IPS-15b (cell line): ENCODE results near the gene DGCR8.

Experiments
- H3K27me3 ChIP-seq: one replicate; pipeline ENCODE4 v1.6.1; 2013; ENCODE audit warnings: low read length; ENCODE audit not compliant: control insufficient read depth, insufficient read depth
- H3K36me3 ChIP-seq: one replicate; pipeline ENCODE4 v1.6.1; 2013; ENCODE audit warnings: low read length; ENCODE audit not compliant: control insufficient read depth, insufficient read depth
- H3K4me1 ChIP-seq: one replicate; pipeline ENCODE4 v1.6.1; 2013; ENCODE audit warnings: mild to moderate bottlenecking, low read length; ENCODE audit not compliant: control insufficient read depth, insufficient read depth
- H3K4me3 ChIP-seq: one replicate; pipeline ENCODE4 v1.5.1; 2013; ENCODE audit warnings: low read depth, low read length
- H3K9ac ChIP-seq: one replicate; pipeline ENCODE4 v1.6.1; 2013; ENCODE audit warnings: low read depth, mild to moderate bottlenecking, low read length
- H3K9me3 ChIP-seq: one replicate; pipeline ENCODE4 v1.6.1; 2013; ENCODE audit warnings: mild to moderate bottlenecking, low read length; ENCODE audit not compliant: control insufficient read depth, insufficient read depth

The DGCR8 gene

DNA sequence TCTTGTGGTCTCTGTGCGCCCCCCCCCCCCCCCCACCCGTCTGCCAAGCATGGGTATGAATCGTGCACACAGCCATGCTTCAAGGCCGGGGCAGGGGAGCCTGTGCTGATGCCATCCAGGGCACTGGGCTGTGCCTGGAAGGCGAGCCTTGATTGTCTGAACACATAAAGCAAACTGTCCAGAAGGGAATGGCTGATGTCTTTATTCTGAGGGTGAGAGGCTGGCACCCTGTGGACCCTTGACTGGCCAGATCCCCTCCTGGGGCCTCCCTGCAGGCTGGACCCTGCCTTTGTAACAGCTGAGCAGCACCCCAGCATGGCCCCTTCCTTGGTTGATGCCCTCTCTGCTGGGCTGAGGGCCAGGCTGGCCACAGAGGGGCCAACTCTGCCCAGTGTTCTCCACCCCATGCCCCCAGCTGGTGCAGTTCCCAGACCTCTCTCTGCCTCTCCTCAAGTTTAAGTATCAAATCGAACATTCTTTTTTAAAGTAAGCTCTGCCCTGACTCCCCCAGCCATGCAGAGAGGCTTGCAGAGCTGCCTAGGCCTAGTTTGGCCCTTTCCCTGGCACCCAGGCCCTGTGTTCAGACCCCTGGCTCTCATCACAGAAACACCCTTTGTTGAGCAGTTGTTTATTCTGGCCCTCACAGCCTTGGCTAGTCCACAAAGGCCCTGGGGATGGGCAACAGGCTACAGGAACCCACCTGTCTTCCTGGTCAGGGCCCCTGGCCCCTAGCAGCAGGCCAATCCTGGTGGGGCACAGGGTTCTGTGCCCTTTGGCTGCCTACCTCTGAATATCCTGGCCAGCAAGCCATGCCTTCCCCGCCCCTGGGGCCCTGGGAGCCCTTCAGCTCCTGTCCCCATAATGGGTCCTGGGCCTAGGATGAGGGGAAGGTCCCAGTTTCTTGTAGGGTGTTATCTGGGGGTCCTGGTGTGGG is 31.9 kb downstream of the DGCR8 start:
- no peak overlapping the region for H3K9ac ChIP-seq
- H3K4me1 ChIP-seq, result no peaks in the 10 kb centered on the region
- H3K36me3 ChIP-seq, result peaks cover 80% of the 10 kb centered on the region
- H3K4me3 ChIP-seq, result no peak overlapping the region
- H3K9me3 ChIP-seq, result no peaks in the 10 kb centered on the region
- no peaks in the 10 kb centered on the region for H3K27me3 ChIP-seq

DNA sequence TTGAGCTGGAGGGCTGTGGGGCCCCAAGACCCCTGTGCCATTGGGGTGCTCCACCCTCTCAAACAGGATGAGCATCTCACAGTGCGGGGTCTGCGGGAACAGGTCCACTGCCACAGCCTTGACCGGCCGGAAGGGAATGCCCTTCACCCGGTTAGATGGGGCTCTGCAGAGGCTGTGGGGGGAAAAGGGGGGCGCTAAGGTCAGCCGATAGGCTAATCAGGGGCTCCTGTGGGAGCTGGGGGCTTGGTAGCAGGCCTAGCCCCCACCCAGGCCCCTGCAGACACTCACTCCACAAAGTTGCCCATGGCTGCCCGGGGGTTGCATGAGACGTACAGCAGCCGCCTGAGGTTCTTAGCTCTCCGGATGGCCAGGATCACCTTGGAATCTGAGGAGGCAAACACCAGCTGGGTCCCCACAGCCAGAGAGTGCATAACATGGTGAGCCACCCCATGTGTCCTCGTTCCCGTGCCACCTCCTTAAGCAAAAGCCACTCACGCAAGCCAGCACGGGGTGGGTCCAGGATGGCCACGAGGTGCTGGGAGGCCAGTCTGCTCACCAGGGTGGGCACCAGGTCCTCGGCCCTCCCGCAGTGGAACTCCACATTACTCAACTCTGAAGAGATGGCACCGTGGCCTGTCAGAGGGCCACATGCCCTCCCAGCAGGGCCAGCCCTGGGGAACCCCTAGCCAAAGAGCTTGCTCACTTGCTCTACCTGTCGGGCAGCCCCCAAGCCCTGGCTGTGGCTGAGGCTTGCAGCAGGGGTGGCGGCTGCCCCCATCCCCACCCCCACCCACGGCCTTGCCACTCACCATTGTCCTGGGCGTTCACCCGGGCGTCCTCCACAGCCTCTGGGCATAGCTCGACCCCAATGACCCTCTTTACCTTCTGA is 32.8 kb downstream of the DGCR8 start:
- Histone ChIP-seq H3K9me3 (no peaks in the 10 kb centered on the region), H3K27me3 (no peaks in the 10 kb centered on the region), H3K9ac (no peak overlapping the region), H3K36me3 (peaks cover 71% of the 10 kb centered on the region), H3K4me3 (no peak overlapping the region), H3K4me1 (no peaks in the 10 kb centered on the region)

DNA sequence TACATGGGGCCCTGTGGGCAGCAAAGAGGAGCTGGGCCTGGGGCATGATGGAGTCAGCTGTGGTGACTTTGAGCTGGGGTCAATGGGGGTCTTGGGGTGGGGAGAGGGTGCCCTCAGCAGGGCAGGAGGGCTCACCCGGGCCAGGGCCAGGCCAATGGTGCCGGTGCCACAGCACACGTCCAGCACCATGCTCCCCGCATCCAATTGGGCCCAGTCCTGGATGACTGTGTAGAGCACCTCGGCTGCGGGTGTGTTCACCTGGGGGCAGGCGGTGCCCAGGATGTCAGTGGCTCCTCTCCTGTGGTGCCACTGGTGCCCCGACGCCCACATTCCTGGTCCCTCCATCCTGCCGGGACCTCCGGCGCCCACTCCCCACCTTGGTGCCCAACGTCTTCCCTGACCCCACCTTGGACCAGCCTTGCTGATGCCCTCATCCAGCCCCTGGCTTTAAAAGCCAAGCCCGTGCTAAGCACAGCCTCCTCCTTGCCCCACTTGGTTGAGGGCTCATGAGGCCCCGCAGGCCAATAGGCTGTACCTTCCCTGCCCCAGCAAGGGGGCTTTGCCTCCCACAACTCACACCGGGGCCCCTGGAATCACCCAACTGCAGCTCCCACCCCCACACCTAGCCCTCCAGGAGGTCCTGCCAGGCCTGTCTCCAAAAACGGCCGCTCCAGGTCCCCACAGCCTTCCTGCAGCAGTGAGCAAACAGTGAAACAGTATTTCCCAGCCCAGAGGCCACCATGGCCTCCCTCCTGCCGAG is 33.7 kb downstream of the DGCR8 start:
- Histone ChIP-seq H3K36me3 (peaks cover 66% of the 10 kb centered on the region), H3K27me3 (no peaks in the 10 kb centered on the region), H3K4me1 (no peaks in the 10 kb centered on the region), H3K9me3 (no peaks in the 10 kb centered on the region), H3K4me3 (no peak overlapping the region), H3K9ac (no peak overlapping the region)

DNA sequence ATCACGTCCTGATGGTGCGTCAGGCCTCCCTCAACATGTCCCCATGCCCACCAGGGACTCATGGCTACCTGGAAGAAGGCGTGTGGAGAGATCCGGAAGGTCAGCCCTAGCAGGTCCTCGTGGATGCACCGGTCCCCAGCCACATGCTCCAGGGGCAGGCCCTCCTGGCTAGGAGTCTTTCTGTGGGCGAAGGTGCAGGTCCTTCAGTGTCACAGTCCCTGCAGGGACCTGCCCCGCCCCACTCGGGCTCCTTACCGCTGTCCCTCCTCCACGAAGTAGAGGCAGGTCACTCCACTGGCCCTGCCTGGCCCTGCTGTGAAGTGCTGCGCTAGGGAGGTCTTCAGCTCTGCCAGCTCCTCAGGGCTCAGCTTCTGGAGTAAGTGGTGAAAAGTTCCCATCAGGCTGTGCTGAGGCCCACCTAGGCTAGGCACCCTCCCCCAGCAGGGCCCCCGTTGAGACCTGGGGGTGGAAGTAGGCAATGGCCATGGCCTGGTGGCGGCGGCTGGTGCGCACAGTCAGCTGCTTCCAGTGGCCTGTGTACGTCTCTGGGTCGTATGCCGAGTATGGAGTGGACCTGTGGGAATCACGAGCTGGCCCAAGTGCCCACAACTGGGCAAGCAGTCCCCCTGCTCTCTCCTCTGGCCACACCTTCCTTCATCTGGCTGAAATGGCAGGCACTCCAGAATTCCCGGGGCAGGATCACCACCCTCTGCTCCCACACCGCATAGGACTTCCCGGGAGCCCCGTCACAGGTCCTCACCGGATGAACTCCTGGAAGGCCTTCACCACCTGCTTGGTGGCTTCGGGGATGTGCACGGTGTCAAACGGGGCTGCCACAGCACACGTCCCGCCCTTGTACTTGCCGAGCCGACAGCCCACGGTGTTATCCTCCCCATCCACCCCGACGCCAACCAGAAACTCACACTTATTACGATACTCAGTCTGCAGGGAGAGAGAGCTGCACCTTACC is 34.8 kb downstream of the DGCR8 start:
- H3K9ac ChIP-seq, result no peak overlapping the region
- no peaks in the 10 kb centered on the region for H3K27me3 ChIP-seq
- H3K4me1 ChIP-seq, result no peaks in the 10 kb centered on the region
- H3K36me3 ChIP-seq, result peaks cover 64% of the 10 kb centered on the region
- no peak overlapping the region for H3K4me3 ChIP-seq
- no peaks in the 10 kb centered on the region for H3K9me3 ChIP-seq

DNA sequence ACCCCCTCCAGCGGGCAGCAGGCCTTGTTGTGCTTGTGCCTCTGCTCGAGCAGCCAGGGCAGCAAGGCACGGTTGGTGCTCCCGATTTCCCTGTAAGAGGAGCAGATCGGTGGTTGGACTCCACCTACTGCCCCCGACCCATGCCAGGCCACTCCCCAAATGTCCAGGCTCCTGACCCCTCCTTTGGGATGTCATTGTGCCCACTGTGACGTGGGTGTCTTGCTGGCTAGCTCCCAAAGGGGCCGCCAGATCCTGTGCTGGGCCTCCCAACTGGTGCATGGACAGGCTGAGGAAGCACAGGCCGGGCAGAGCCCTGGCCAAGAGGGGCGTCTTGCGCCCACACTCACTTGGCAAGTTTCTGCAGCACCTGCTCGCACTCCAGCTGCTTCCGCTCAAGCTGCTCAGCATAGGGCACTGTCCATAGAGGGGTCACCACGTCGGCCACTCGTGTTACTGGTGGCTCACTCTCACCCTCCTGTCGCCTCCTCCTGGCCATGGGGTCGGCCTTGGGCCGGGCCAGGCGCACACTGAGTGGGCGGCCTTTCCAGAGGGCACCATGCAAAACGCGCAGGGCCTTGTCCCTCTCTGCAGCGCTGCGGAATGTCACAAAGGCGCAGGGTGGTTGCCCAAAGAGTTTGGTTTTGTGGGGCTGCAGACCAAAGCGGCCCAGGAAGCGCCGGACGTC is 35.8 kb downstream of the DGCR8 start, which contains the start of gene RANBP1:
Gene RANBP1 (plus strand): TSS at position 414 of the 685 bp plus-strand sequence. CDS start 81 bp downstream, at position 495.
- Histone ChIP-seq H3K9ac (peak within 1 kb of the TSS; percentile 93), H3K27me3 (no peaks in the 10 kb centered on the region), H3K4me3 (peak within 1 kb of the TSS; percentile 91), H3K36me3 (peaks cover 68% of the 10 kb centered on the region), H3K4me1 (peaks cover 2% of the 10 kb centered on the region), H3K9me3 (no peaks in the 10 kb centered on the region)

DNA sequence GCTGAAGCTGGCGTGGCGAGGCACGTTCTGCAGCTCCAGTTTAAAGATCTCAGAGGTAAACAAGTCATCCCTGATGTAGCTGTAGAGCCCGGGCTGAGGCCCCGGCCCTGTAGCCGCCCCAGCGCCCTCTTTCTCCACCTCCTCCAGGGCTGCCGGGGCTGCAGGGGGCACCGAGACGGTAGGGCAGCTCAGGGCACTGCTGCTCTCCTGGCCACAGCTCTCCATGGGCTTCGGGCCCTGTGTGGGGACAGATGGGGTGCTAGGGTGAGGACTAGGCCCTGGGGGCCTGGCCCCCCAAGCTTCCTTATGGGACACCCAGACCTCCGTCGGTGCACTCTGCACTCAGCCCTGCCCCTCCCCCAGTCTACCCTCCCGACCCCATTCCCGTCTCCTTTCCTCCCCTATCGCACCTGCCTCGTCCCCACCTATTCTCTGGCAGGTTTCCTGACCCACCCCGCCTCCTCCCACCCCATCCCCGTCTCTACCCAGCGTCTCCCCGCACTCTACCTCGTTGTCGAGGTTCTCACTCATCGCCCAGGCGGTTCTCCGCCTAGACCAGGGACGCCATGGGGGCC is 36.4 kb downstream of the DGCR8 start:
- H3K9ac ChIP-seq, result peak overlapping the region; percentile 93
- peak overlapping the region; percentile 91 for H3K4me3 ChIP-seq
- H3K4me1 ChIP-seq, result peaks cover 2% of the 10 kb centered on the region
- no peaks in the 10 kb centered on the region for H3K27me3 ChIP-seq
- H3K36me3 ChIP-seq, result peaks cover 71% of the 10 kb centered on the region
- H3K9me3 ChIP-seq, result no peaks in the 10 kb centered on the region

DNA sequence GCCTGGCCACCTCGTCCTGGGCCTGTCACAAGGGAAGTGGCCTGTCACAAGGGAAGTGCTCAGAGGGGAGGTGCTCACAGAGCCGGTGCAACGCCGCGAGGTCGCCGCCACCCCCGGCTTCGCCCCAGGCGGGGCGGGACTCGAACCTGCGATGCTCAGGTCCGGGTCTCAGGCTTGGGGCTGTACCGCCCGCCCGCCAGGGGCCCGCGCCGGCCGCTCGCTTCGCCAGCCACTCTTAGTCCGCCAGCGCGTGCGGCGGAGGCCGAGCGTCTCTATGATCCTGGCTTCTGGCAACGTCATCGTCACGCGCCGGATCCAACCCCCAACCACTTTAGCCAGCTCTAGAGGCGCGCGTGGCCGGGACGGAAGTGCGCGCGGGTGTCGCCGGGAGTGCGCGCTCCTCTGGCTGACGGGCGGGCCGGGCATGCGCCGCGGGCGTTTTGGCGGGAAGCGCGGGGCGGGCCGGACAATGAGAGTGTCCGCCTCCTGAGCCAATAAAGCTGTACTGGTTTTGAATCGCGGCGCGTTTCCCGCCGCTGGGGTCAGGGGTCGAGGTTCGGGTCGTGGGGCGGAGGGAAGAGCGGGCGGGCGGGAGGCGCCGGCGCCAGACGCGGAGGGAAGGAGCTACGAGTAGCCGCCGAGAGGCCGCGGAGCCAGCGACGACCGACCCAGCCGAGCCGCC is 37.1 kb downstream of the DGCR8 start, which contains the start of gene TRMT2A:
Gene TRMT2A (minus strand): TSS at position 276 of the 682 bp plus-strand sequence. CDS start 320 bp downstream, outside the sequence.
- Histone ChIP-seq H3K9ac (peak within 1 kb of the TSS; percentile 99), H3K9me3 (no peaks in the 10 kb centered on the region), H3K4me3 (peak within 1 kb of the TSS; percentile 91), H3K4me1 (peaks cover 2% of the 10 kb centered on the region), H3K27me3 (no peaks in the 10 kb centered on the region), H3K36me3 (peaks cover 70% of the 10 kb centered on the region)

DNA sequence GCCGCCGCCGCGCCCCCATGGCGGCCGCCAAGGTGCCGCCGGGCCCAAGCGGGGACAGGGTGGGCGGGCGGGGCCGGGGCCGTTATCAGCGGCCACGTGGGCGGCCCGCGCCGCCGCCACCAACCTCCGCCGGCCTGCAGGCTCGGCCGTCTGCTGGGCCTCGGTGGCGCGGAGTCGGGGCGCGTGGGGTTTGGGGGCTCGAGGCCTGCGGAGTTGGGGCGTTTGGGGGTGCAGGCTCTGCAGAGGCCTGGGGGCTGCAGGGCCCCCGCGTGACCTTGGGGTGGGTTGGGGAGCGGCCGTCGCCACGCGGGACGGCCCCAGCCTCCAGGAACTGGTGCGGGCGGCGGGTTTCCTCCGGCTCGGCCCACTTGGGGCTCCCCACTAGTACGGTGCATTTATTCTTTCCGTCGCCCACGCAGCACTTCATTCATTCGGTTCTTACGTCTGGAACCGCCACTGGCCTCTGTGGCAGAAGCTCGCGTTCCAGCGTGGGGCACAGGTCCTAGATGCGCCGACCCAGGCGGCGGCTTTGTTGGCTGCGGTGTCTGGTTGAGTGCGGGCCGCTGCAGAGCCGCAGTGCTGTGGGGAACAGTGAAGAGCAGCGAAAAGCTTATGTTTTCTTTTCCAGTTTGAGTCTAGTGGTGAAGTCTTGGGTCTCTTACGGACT is 37.7 kb downstream of the DGCR8 start:
- Histone ChIP-seq H3K4me3 (peak overlapping the region; percentile 86), H3K36me3 (peaks cover 67% of the 10 kb centered on the region), H3K9ac (peak overlapping the region; percentile 99), H3K4me1 (peaks cover 2% of the 10 kb centered on the region), H3K9me3 (no peaks in the 10 kb centered on the region), H3K27me3 (no peaks in the 10 kb centered on the region)

DNA sequence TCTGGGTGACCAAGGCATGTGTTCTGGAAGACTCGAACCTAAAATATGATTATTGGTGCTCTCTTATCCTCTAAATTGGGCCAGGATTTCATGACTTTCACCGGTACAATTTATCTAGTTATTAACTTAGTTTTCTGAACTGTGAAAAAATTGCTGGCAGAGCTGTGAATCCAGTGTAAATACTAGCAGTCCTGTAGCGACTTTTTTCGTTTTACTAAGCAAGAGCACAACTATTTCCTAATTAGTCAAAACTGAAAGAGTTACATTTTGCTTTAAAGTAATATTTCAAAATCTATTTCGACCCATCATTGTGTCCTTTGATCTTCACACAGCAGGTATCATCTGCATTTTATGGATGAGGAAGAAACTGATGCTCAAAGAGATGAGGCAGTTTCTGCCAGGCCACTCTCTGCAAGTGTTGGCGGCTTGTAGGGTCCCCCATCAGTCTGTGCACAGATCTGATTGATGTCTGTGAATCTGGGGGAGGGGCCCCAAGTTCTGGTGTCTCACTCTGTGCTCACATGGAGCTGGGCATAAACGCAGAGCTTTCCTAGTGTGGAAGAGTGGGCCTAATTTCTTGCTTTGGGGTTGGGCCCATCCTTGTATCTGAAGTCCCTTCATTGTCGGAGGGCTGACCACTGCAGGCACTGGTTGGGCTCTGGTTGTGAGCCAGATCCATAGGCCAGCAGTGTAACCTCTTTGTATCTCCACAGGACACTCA is 38.4 kb downstream of the DGCR8 start:
- Histone ChIP-seq H3K4me3 (peak overlapping the region; percentile 86), H3K36me3 (peaks cover 64% of the 10 kb centered on the region), H3K27me3 (no peaks in the 10 kb centered on the region)

More for the DNA sequence above, 38.4 kb downstream of the DGCR8 start:
- H3K4me1 ChIP-seq, result peaks cover 2% of the 10 kb centered on the region
- no peaks in the 10 kb centered on the region for H3K9me3 ChIP-seq
- peak overlapping the region; percentile 99 for H3K9ac ChIP-seq
